Effector memory CD4-positive, alpha-beta T cell (primary cell): ENCODE data around the gene CASP2.
"Not testable (repeated sequence)": the region's sequence is repeated elsewhere in the genome, so short reads cannot be mapped to it uniquely, and the experiment has no call there.

Source experiments
- DNase-seq, 3 donors: peaks; one replicate each; pipeline ENCODE4 v3.0.0-alpha.2; 2020
- H3K27ac ChIP-seq: 2 replicates; pipeline ENCODE4 v1.7.0; 2013; ENCODE audit warnings: mild to moderate bottlenecking, low read length, moderate library complexity; ENCODE audit not compliant: insufficient read depth, poor library complexity, severe bottlenecking
- H3K27me3 ChIP-seq: replicated peaks from 2 replicates; pipeline ENCODE4 v1.7.0; 2013; ENCODE audit warnings: mild to moderate bottlenecking, low read length; ENCODE audit not compliant: insufficient read depth, control insufficient read depth, poor library complexity, severe bottlenecking
- H3K36me3 ChIP-seq: 2 replicates; pipeline ENCODE4 v1.7.0; 2013; ENCODE audit warnings: mild to moderate bottlenecking, low read length, moderate library complexity; ENCODE audit not compliant: control insufficient read depth, insufficient read depth
- H3K4me1 ChIP-seq: 2 replicates; pipeline ENCODE4 v1.7.0; 2013; ENCODE audit warnings: low read length, mild to moderate bottlenecking; ENCODE audit not compliant: control insufficient read depth, insufficient read depth, poor library complexity, severe bottlenecking
- H3K4me3 ChIP-seq: 2 replicates; pipeline ENCODE4 v1.7.0; 2013; ENCODE audit warnings: low read length, low read depth, mild to moderate bottlenecking; ENCODE audit not compliant: insufficient read depth, poor library complexity, severe bottlenecking
- H3K9me3 ChIP-seq: 2 replicates; pipeline ENCODE4 v1.7.0; 2013; ENCODE audit warnings: mild to moderate bottlenecking, low read length, moderate library complexity; ENCODE audit not compliant: control insufficient read depth

The CASP2 gene

DNA sequence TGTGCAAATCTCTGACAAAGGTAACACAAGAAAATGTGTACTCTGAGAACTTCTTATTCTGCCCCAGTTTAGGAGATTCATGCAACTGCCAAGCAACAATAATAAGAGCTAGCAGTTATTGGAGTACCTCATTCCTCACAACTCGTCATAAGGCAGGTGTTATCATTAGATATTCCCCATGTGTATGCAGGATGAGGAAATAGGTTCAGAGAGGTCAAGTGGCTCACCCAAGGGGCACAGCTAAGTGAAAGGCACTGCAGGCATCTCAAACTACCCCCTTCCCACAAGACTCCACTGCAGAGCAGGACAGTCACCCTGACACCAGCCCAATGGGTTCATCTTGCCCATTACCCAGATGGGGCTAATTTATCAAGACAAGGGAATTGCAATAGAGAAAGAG, 26.2 kb upstream of the CASP2 start:
- peak overlapping the region; percentile 36 for H3K27ac ChIP-seq

DNA sequence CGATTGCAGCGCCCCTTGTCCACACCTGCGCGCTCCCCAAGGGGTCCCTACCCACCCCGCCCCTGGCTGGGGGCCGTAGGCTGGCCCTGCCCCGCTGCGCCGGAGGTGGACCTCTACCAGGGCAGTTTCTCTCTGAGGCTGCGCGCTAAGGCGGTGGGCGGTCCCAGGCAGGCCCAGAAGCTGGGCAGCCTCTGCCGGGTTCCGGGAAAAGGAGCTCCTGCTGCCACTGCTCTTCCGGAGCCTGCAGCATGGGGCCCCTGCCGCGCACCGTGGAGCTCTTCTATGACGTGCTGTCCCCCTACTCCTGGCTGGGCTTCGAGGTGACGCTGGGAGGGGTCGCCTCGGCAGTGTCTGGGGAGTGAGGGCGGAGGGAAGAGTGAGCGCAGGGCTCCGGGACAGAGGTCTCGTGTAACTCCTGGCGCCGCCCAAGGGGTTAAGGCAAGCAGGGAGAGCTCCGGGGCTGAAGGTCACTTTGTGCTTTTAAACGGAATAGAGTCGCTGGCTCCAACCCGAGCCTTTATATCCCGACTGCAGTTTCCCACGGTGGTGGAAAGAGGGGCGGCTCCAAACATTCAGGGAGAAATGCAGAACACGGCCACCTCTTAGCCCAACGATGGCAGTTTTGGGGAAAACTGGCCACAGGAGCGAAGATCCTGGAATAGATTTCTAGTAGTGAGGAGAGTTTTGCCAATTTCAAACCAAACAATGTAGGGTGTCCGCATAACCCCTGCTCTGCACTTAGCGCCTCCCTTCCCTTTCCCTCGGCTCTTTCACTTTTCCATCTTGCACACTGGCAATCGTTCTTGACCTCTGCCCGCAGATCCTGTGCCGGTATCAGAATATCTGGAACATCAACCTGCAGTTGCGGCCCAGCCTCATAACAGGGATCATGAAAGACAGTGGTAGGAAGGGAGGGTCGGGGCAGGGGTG, 24.6 kb upstream of the CASP2 start, which contains the start of gene GSTK1:
GSTK1 (plus strand) TSS at position 176 of the 930 bp plus-strand sequence; CDS start at position 249, 73 bp downstream.
- Histone ChIP-seq H3K9me3 (no peaks in the 10 kb centered on the region), H3K36me3 (peaks cover 24% of the 10 kb centered on the region), H3K4me3 (peak within 1 kb of the TSS; percentile 91), H3K4me1 (peaks cover 36% of the 10 kb centered on the region), H3K27me3 (no peaks in the 10 kb centered on the region), H3K27ac (peak within 1 kb of the TSS; percentile 89)
- DNase-seq, result peak; percentile 57 to 74 (median 63)

More for the DNA sequence above, 26.2 kb upstream of the CASP2 start:
- DNase-seq, result no peak
- peaks cover 36% of the 10 kb centered on the region for H3K4me1 ChIP-seq
- H3K36me3 ChIP-seq, result peaks cover 8% of the 10 kb centered on the region
- no peaks in the 10 kb centered on the region for H3K9me3 ChIP-seq
- H3K27me3 ChIP-seq, result no peaks in the 10 kb centered on the region
- no peak overlapping the region for H3K4me3 ChIP-seq

DNA sequence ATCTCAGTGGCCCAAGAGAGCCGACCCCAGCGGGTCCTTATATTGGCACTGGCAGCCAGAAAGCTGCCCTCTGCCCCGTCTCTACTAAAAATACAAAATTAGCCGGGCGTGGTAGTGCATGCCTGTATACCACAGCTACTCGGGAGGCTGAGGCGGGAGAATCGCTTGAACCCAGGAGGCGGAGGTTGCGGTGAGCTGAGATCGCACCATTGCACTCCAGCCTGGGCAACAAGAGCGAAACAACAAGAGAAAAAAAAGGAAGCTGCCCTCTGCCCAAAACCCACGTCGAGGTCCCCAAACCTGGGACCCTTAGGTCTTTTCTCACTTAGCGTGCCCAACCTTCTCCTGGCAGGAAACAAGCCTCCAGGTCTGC, 24.0 kb upstream of the CASP2 start:
- Histone ChIP-seq H3K36me3 (peaks cover 31% of the 10 kb centered on the region), H3K4me1 (peaks cover 36% of the 10 kb centered on the region), H3K27ac (peak overlapping the region; percentile 89), H3K4me3 (peak overlapping the region; percentile 91)
- H3K9me3 ChIP-seq, H3K27me3 ChIP-seq, DNase-seq: not testable (repeated sequence)

DNA sequence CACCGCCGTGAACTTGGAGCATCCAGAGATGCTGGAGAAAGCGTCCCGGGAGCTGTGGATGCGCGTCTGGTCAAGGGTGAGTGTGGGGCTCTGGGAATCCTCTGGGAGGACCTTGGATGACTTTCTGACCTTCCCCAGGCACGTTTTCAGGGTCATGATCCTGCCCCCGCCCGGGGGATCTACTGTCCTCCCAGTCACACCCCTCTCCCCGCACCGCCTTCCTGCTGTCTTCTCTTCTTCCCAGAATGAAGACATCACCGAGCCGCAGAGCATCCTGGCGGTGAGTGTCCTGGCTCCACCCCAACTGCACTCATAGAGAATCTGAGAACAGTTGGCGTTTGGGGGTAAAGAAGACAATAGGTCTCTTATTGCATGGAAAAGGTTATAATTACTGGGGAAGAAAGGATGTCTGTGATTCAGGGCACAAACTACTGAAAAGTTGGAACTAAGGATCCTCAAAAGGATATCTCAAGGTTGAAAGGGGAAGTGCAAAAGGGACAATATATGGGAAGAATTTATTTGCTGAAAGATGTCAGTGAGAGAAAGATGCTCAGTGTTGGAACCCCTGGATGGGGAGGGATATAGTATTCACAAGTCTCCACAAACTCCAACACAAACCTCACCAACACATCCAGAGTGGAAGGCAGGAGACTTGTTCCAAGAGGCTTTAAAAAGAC, 23.0 kb upstream of the CASP2 start:
- no peaks in the 10 kb centered on the region for H3K9me3 ChIP-seq
- H3K4me3 ChIP-seq, result peak overlapping the region; percentile 91
- H3K36me3 ChIP-seq, result peaks cover 39% of the 10 kb centered on the region
- H3K27me3 ChIP-seq, result no peaks in the 10 kb centered on the region
- DNase-seq, result no peak
- peaks cover 27% of the 10 kb centered on the region for H3K4me1 ChIP-seq
- peak overlapping the region; percentile 89 for H3K27ac ChIP-seq

DNA sequence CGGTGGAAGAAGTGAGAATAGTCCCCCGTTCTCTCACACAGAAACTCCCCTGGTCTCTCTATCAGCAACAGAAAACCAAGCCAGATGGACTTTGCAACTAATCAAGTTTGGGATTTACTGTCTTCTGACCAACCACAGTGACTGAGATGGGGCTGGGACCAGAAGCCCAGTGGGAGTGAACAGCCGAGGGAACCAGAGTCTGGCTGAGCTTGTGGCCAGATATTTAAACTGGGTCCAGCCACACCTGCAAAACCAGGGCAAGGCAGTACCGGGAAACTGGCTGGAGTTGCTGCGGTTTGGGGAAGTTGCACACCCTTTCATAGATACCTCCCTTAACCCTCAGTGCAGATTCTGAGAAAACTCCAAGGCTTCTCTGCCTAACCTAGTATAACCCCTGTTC, 18.9 kb upstream of the CASP2 start:
- no peaks in the 10 kb centered on the region for H3K27me3 ChIP-seq
- H3K4me1 ChIP-seq, result peaks cover 19% of the 10 kb centered on the region
- H3K4me3 ChIP-seq, result no peak overlapping the region
- peaks cover 42% of the 10 kb centered on the region for H3K36me3 ChIP-seq
- H3K27ac ChIP-seq, result no peak overlapping the region
- H3K9me3 ChIP-seq, result no peaks in the 10 kb centered on the region
- DNase-seq, result no peak

DNA sequence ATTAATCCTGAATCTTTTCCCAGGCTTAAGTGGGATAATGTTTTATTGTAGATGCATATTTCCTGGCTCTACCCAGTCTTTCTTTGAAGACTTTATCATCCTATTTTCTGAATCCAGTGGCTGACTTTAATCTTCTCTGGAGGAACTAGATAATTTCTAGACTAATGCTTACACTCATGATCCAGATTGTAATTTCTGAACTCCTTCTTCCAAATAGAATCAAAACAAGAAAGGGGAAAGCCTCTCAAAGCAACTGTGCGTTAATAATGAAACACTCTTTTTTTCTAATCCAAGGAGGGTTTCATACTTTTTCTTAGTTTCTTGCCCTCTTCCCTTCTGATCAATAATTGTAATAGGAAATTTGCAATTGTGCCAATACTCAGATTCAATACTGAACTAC, 16.9 kb upstream of the CASP2 start:
- no peaks in the 10 kb centered on the region for H3K9me3 ChIP-seq

DNA sequence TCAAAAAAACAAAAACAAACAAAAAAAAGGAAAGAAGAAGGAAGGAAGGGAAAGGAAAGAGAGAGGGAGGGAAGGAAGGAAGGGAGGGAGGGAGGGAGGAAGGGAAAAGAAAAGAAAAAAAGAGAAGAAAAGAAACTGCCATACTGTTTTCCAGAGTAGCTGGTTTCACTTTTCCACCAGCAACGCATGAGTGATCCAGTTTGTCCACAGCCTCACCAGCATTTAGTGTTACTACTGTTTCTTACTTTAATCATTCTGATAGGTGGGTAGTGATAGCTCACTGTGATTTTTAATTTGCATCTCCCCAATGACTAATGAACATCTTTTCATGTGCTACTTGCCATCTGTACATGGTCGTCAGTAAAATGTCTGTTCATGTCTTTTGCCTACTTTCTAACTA, 15.3 kb upstream of the CASP2 start:
- Histone ChIP-seq H3K4me1 (no peaks in the 10 kb centered on the region), H3K27me3 (no peaks in the 10 kb centered on the region), H3K27ac (no peak overlapping the region), H3K36me3 (peaks cover 24% of the 10 kb centered on the region), H3K9me3 (no peaks in the 10 kb centered on the region), H3K4me3 (no peak overlapping the region)
- DNase-seq, result no peak

More for the DNA sequence above, 16.9 kb upstream of the CASP2 start:
- no peak for DNase-seq
- Histone ChIP-seq H3K27me3 (no peaks in the 10 kb centered on the region), H3K4me1 (peaks cover 3% of the 10 kb centered on the region), H3K27ac (no peak overlapping the region), H3K36me3 (peaks cover 35% of the 10 kb centered on the region), H3K4me3 (no peak overlapping the region)

DNA sequence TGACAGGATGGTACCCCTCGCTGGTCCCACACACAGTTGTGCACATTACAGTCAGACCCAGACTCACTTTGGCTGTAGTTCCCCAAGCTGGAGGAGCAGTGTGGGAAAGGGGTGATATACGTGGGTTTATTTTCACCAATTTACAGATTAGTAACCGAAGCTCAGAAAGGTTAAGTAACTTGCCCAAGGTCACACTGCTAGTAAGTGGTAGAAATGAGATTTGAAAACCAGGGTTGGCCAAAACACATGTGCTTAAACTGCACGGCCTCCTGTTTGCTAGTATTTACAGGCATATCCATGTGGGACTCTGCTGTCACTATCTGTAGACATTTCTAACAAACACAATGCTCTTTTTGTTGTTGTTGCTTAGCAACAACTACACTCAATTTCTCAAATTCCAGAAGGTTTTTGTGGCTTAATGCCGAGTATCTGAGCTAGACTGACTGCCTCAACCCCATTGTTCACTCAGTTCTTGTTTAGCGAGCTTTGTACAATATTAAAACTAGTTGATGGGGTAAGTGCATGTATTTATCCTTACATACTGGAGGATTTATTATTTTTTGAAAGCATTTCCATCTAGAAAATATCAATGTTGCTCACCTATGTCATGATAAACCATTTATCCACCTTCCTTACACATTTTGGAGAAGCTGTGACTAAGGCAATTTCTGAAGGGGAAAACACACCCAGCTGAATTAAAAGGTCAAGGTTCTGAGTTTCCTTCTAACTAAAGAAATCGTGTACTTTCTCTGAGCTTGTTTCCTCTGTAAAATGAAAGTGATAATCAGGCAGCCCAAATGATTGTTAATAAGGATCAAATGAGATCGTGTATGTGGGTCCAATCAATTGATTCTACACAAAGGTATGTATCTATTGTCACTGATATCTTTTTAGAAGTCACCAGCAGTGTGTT, 8.7 kb upstream of the CASP2 start:
- DNase-seq, result no peak
- Histone ChIP-seq H3K4me1 (peaks cover 18% of the 10 kb centered on the region), H3K4me3 (peak overlapping the region; percentile 24), H3K9me3 (no peaks in the 10 kb centered on the region), H3K36me3 (no peaks in the 10 kb centered on the region), H3K27ac (peak overlapping the region; percentile 77), H3K27me3 (no peaks in the 10 kb centered on the region)

DNA sequence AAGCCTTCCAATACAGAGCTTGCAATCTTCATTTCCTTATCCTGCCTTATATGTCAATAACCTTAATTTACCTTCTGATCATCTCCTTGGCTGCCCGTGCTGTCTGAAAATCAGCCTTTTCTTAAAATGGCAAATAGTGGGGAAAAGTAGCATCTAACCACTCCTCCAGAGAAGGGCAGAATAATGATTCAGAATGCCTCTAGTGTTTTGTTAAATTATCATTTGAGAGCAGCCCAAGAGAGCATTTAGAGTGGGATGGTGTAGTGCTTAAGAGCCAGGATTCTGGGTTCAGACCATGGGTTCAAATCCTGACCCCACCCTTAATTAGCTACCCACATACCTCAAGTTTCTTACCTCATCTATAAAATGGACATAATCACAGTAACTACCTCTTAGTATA, 8.0 kb upstream of the CASP2 start:
- DNase-seq, result no peak
- Histone ChIP-seq H3K27ac (peak overlapping the region; percentile 77), H3K27me3 (no peaks in the 10 kb centered on the region), H3K36me3 (no peaks in the 10 kb centered on the region), H3K4me3 (peak overlapping the region; percentile 24), H3K9me3 (no peaks in the 10 kb centered on the region), H3K4me1 (peaks cover 18% of the 10 kb centered on the region)
